GM10248 (cell line): ENCODE data around the gene CTDSPL.

Experiments used
- CTCF ChIA-PET: fragments of 300-600 bp; sonication (Branson Sonifier 250); formaldehyde crosslinking; extraction: SDS; loops from one replicate; lab custom pipeline; 2021; ENCODE audit warnings: antibody characterized with exemption; lab: Yijun Ruan, JAX
- POLR2A ChIA-PET: fragments of 350-650 bp; sonication (Branson Sonifier 250); formaldehyde crosslinking; extraction: SDS; loops from one replicate; lab custom pipeline; 2020; ENCODE audit warnings: antibody characterized with exemption; lab: Yijun Ruan, JAX
- DNase-seq: peaks from one replicate; pipeline ENCODE4 v3.0.0; 2012; ENCODE audit errors: extremely low spot score
- TF ChIP-seq, protein P1 (sequence below): IDR thresholded peaks from 2 replicates; pipeline ENCODE4 v1.5.1; 2012; ENCODE audit warnings: mild to moderate bottlenecking, low read depth; ENCODE audit errors: extremely low read depth, missing control alignments, control extremely low read depth

Gene CTDSPL

DNA sequence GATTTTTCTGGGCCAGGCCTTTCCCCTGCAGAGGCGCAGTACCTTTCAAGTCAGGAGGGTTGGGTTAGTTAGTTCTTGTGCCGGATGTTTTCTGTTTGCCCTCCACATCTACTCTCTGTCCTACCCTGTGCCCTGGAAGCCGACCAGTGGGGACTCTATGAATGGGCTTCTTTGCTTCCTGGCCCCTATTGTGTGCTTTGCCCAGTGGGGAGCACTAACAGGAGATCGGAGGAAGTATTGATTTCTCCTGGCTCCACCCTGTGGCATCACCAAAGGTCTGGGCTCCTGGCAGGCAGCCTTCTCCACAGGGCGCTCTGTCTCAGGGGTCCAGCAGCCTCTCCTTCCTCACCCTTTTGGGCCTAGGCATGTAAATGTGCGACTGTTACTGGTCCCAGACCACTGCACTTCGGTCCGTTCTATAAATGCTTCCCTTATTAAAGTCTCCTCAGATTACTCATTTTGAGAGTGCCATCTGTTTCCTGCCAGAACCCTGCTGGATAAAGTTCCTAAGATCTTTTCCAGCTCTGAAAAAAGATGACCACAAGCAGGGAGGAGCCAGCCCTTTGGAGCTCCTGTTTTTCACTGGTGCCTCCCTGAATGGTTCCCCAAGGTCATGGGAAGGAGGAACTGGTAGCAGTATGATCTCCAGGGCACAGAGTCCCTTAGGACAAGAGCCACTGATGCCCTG lies 44.5 kb downstream of the CTDSPL start:
- TF ChIP-seq, protein P1, sequence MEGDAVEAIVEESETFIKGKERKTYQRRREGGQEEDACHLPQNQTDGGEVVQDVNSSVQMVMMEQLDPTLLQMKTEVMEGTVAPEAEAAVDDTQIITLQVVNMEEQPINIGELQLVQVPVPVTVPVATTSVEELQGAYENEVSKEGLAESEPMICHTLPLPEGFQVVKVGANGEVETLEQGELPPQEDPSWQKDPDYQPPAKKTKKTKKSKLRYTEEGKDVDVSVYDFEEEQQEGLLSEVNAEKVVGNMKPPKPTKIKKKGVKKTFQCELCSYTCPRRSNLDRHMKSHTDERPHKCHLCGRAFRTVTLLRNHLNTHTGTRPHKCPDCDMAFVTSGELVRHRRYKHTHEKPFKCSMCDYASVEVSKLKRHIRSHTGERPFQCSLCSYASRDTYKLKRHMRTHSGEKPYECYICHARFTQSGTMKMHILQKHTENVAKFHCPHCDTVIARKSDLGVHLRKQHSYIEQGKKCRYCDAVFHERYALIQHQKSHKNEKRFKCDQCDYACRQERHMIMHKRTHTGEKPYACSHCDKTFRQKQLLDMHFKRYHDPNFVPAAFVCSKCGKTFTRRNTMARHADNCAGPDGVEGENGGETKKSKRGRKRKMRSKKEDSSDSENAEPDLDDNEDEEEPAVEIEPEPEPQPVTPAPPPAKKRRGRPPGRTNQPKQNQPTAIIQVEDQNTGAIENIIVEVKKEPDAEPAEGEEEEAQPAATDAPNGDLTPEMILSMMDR: no peak
- POLR2A ChIA-PET: no interaction called here
- no peak for DNase-seq
- CTCF ChIA-PET: interaction anchor here (1.0 to 1.8 kb wide), 3 partner anchors 50 to 91 kb away, joined by 3 to 5 read pairs (median 4); no protein-coding TSS in a partner anchor

- ChIA-PET POLR2A (no interaction called here), CTCF (interaction anchor here (1.0 to 1.8 kb wide), 3 partner anchors 51 to 90 kb away, joined by 3 to 5 read pairs (median 4); no protein-coding TSS in a partner anchor)
- DNase-seq: no peak
- TF ChIP-seq, protein P1: no peak
Measured at GRCh38 chr3:37906734-37907282, 45.1 kb downstream of the CTDSPL start.

DNA sequence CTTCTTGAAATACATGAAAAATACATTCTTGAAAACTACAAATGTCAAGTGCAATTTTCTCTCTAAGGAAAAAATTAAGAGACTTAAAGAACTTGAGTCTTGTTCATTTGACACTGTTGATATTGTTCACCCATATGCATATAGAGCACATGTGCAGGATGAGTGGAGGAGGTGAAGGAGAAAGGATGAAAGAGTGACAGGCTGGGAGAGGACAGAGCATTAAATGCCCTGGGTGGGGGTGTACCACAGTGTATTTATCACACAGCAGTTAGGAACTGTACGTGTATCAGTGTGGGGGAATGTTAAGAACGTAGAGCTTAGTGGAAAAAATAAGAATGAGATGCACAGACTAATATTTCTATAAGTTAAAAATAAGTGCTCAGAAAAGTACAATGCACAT lies 45.7 kb downstream of the CTDSPL start:
- no peak for DNase-seq
- ChIA-PET CTCF (interaction anchor here (0.7 to 1.8 kb wide), 3 partner anchors 9 to 68 kb away, joined by 3 to 5 read pairs (median 3); no protein-coding TSS in a partner anchor), POLR2A (no interaction called here)
- TF ChIP-seq, protein P1: no peak

DNA sequence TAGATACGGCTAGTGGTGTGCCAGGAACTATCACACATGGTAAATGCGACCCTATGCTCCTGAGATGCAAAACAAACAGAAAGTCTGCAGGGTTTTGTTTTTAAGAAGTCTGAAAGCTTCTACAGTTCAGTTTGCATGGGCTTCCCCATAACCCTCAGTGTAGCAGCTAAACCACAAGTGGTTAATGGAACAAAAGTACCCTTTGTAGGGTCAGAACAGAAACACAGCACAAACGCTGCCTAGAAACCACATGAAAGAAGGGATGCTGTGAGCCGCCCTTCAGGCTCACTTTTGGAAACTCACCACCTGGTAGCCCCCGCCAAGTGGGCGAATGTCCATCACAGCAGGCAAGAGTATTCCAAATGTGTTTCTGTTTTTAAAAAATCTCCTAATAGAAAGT lies 46.2 kb downstream of the CTDSPL start:
- ChIA-PET POLR2A (no interaction called here), CTCF (interaction anchor here (0.7 to 1.8 kb wide), 3 partner anchors 10 to 67 kb away, joined by 3 to 5 read pairs (median 3); no protein-coding TSS in a partner anchor)
- TF ChIP-seq, protein P1: no peak
- peak; percentile 65 for DNase-seq

DNA sequence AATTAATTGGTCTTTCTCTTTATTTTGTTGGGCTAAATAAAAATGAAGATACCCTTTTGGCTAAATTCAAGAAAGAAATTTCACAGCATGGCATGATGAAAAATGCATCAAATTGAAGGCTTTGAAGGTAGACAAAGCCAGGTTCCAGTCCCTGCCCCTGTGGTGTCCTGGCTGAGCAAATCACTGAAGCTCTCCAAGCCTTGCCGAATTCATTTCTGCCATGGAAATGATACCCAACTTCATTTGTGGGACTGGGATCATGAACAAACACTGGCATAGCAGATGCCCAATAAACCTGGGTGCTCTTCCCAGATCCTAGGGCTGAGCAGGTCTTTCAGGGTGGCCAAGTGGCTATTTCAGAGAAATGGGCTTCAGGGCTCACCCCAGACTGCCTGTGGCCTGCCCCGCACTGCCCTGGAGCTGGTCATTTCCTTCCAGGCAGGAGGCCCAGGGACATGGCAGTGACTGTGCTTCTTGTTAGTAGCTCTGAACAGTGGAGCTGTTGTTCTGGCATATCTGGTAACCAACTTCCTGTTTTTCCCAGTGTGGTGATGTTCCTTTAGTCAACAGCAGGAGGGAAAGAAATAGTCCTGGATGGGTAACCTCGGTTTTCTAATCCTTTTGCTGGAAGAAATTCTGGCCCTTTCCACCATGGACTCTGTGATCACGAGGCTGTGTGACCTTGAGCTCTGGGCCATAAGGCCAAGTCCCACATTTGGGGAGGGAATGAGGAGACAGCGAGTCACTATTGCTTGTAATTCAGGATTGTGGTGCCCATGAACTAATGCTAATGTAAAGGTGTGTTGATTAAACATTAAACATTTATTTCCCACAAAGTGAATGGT lies 47.6 kb downstream of the CTDSPL start:
- TF ChIP-seq, protein P1: no peak
- POLR2A ChIA-PET: no interaction called here
- no peak for DNase-seq
- CTCF ChIA-PET: interaction anchor here (1.8 kb wide), 1 partner anchor 88 kb away, joined by 6 read pairs; no protein-coding TSS in a partner anchor
